Measurements from ENCODE around the gene SARNP. TPM values are rescaled to one million over a fixed set of nuclear protein-coding genes. Genes with fewer than 3 reads are reported as not detected.
A peak's percentile ranks its signal among the peaks of the same experiment; 100 is the strongest.

The SARNP gene
- total RNA-seq, 4 donors from 2014 or later, result 46.5 to 66.2 (median 62.8) TPM

GRCh38 chr12:55736780-55737580 is 80.5 kb downstream of the SARNP start:
- ATAC-seq (peak; percentile 43 to 70), DNase-seq (peak in 1 of 2 donors; percentile 50)
- Histone ChIP-seq H3K9me3 (no peaks in the 10 kb centered on the region), H3K4me3 (no peak overlapping the region), H3K27ac (no peak overlapping the region), H3K4me1 (peaks cover 6 to 11% of the 10 kb centered on the region in 2 donors), H3K36me3 (no peaks in the 10 kb centered on the region), H3K27me3 (no peaks in the 10 kb centered on the region)
- intact Hi-C loops (cut with DNase I; ENCODE audit: low total_unique reads), result no loop called here
- TF ChIP-seq CTCF (IDR thresholded peaks at IDR 0.05 in 4 of 5, conservative IDR thresholded peaks at IDR 0.05 in 1 of 5) (peak; percentile 45 to 72 (median 66)), POLR2A (IDR thresholded peaks at IDR 0.05) (no peak)
- in situ Hi-C loops (cut with MboI; ENCODE audit: low sequenced_read_pairs in 4 of 4), result loop anchor here (5.0 to 10.0 kb wide), 4 partner anchors 80 to 205 kb away; partner anchors contain the start of genes DNAJC14 (in 1 of the 4), ORMDL2 (in 1 of the 4) and SARNP (in 1 of the 4)

- intact Hi-C loops (cut with DNase I; ENCODE audit: low total_unique reads) (no loop called here), in situ Hi-C loops (cut with MboI; ENCODE audit: low sequenced_read_pairs in 4 of 4) (loop anchor here (5.0 to 10.0 kb wide), 4 partner anchors 81 to 206 kb away; partner anchors contain the start of genes DNAJC14 (in 1 of the 4), ORMDL2 (in 1 of the 4) and SARNP (in 1 of the 4))
- ATAC-seq (no peak), DNase-seq (no peak)
- Histone ChIP-seq H3K27me3 (no peaks in the 10 kb centered on the region), H3K27ac (no peak overlapping the region), H3K9me3 (no peaks in the 10 kb centered on the region), H3K36me3 (no peaks in the 10 kb centered on the region), H3K4me1 (peaks cover 6 to 11% of the 10 kb centered on the region in 2 donors), H3K4me3 (no peak overlapping the region)
- TF ChIP-seq POLR2A (IDR thresholded peaks at IDR 0.05) (no peak), CTCF (IDR thresholded peaks at IDR 0.05 in 4 of 5, conservative IDR thresholded peaks at IDR 0.05 in 1 of 5) (no peak)
Observed at GRCh38 chr12:55736076-55736475, 81.4 kb downstream of the SARNP start.

GRCh38 chr12:55734595-55734994 is 82.9 kb downstream of the SARNP start:
- intact Hi-C loops (cut with DNase I; ENCODE audit: low total_unique reads) (no loop called here), in situ Hi-C loops (cut with MboI; ENCODE audit: low sequenced_read_pairs in 4 of 4) (loop anchor here in 1 of 4 donors (10.0 kb wide), 1 partner anchor 90 kb away; the partner anchor contains the start of gene DNAJC14)
- H3K27me3 ChIP-seq, result no peaks in the 10 kb centered on the region
- TF ChIP-seq CTCF (IDR thresholded peaks at IDR 0.05 in 4 of 5, conservative IDR thresholded peaks at IDR 0.05 in 1 of 5) (no peak), POLR2A (IDR thresholded peaks at IDR 0.05) (no peak)
- no peak for DNase-seq
- no peak overlapping the region for H3K4me3 ChIP-seq
- no peaks in the 10 kb centered on the region for H3K36me3 ChIP-seq
- H3K4me1 ChIP-seq, result peaks cover 17 to 19% of the 10 kb centered on the region in 2 donors
- H3K9me3 ChIP-seq, result no peaks in the 10 kb centered on the region
- H3K27ac ChIP-seq, result no peak overlapping the region
- ATAC-seq, result no peak

- intact Hi-C loops (cut with DNase I; ENCODE audit: low total_unique reads), result no loop called here
- Histone ChIP-seq H3K4me1 (peaks cover 17 to 19% of the 10 kb centered on the region in 2 donors), H3K27me3 (no peaks in the 10 kb centered on the region), H3K9me3 (no peaks in the 10 kb centered on the region), H3K36me3 (no peaks in the 10 kb centered on the region), H3K27ac (no peak overlapping the region), H3K4me3 (no peak overlapping the region)
- in situ Hi-C loops (cut with MboI; ENCODE audit: low sequenced_read_pairs in 4 of 4), result loop anchor here in 1 of 4 donors (10.0 kb wide), 1 partner anchor 91 kb away; the partner anchor contains the start of gene DNAJC14
- DNase-seq (no peak), ATAC-seq (no peak)
- no peak for TF ChIP-seq CTCF (IDR thresholded peaks at IDR 0.05 in 4 of 5, conservative IDR thresholded peaks at IDR 0.05 in 1 of 5)
- TF ChIP-seq POLR2A (IDR thresholded peaks at IDR 0.05), result no peak
Observed at GRCh38 chr12:55733858-55734257, 83.7 kb downstream of the SARNP start.

Data from gastrocnemius medialis (tissue), 4 donors.